GM12878 (cell line): Measurements from ENCODE around the gene ERN1. TPM values are rescaled to one million over a fixed set of nuclear protein-coding genes. Genes with fewer than 3 reads are reported as not detected.

Experiments used
- ATAC-seq: fragments of 200-7000 bp; cut with Tn5 transposase; 3 replicates; pipeline ENCODE4 v1.9.1; 2020; ENCODE audit warnings: mild to moderate bottlenecking, moderate library complexity
- BruUV-seq: library from RNA; stranded (reverse); fragments of 400-500 nt; replicated peaks from 2 replicates; lab custom pipeline; 2021; lab: Mats Ljungman, UMichigan
- CTCF ChIA-PET: fragments of 300-600 bp; sonication (Branson Sonifier 250); formaldehyde crosslinking; extraction: SDS; loops from one replicate; lab custom pipeline; 2021; ENCODE audit warnings: inconsistent platforms; lab: Yijun Ruan, JAX
- POLR2A ChIA-PET: fragments of 350-600 bp; formaldehyde crosslinking; extraction: SDS; loops from one replicate; lab custom pipeline; 2021; ENCODE audit warnings: inconsistent platforms; lab: Charles Lee
- RAD21 ChIA-PET: fragments of 300-600 bp; sonication (Branson Sonifier 250); formaldehyde crosslinking; loops from one replicate; lab custom pipeline; 2023; ENCODE audit warnings: antibody characterized with exemption; ENCODE audit not compliant: unreplicated experiment; lab: Charles Lee
- SMC1A ChIA-PET: fragments of 300-600 bp; sonication (Branson Sonifier 250); formaldehyde crosslinking; loops from one replicate; lab custom pipeline; 2023; ENCODE audit not compliant: unreplicated experiment, uncharacterized antibody; lab: Charles Lee
- DNase-seq: peaks from one replicate; pipeline ENCODE4 v3.0.0-alpha.2; 2011; ENCODE audit warnings: low read depth, low spot score
- FAIRE-seq: peaks from 3 replicates; lab custom pipeline; 2011; peaks lifted over from hg19 to GRCh38; lab: Jason Lieb, UNC
- H2AFZ ChIP-seq: 2 replicates; pipeline ENCODE4 v1.6.0; 2011; ENCODE audit warnings: low read depth, low read length, control low read depth; ENCODE audit not compliant: control insufficient read depth
- H3K27ac ChIP-seq: 2 replicates; pipeline ENCODE4 v1.5.1; 2011; ENCODE audit warnings: control low read depth; ENCODE audit not compliant: control insufficient read depth, insufficient read depth
- H3K27me3 ChIP-seq, 2 experiments: replicated peaks in 1 of 2; 2 replicates each; pipeline versions ENCODE4 v1.6.0 to v1.6.1; 2011; ENCODE audit warnings: low read length in 1 of 2; ENCODE audit not compliant: control insufficient read depth in 2 of 2, insufficient read depth in 2 of 2
- H3K36me3 ChIP-seq, 2 experiments: 2 replicates each; pipeline ENCODE4 v1.5.1; 2011; ENCODE audit warnings: low read length in 1 of 2; ENCODE audit not compliant: control insufficient read depth in 2 of 2, insufficient read depth in 2 of 2
- H3K4me1 ChIP-seq: 2 replicates; pipeline ENCODE4 v1.6.1; 2011; ENCODE audit warnings: mild to moderate bottlenecking, low read length, moderate library complexity, mixed read lengths; ENCODE audit not compliant: control insufficient read depth, insufficient read depth
- H3K4me2 ChIP-seq: 2 replicates; pipeline ENCODE4 v1.6.0; 2011; ENCODE audit warnings: control low read depth; ENCODE audit not compliant: control insufficient read depth, insufficient read depth
- H3K4me3 ChIP-seq: fragments of 200-600 bp; sonication (generic); 2 replicates; pipeline ENCODE4 v1.5.1; 2016
- H3K79me2 ChIP-seq: 2 replicates; pipeline ENCODE4 v1.6.0; 2011; ENCODE audit warnings: low read length; ENCODE audit not compliant: control insufficient read depth, insufficient read depth
- H3K9ac ChIP-seq: 2 replicates; pipeline ENCODE4 v1.8.0; 2011; ENCODE audit warnings: low read length, control low read depth, mixed read lengths; ENCODE audit not compliant: control insufficient read depth, insufficient read depth
- H3K9me3 ChIP-seq: replicated peaks from 3 replicates; pipeline ENCODE4 v1.5.1; 2011; ENCODE audit warnings: mild to moderate bottlenecking, low read length; ENCODE audit not compliant: control insufficient read depth, insufficient read depth
- H4K20me1 ChIP-seq: 2 replicates; pipeline ENCODE4 v1.6.0; 2011; ENCODE audit not compliant: control insufficient read depth, insufficient read depth
- BMI1 ChIP-seq: fragments of 450-650 bp; IDR thresholded peaks from 2 replicates; pipeline ENCODE4 v1.6.1; 2016; ENCODE audit warnings: mild to moderate bottlenecking, moderate library complexity, borderline replicate concordance
- CREB1 ChIP-seq: IDR thresholded peaks from 2 replicates; pipeline ENCODE4 v1.6.1; 2012; ENCODE audit warnings: low read depth, mild to moderate bottlenecking, inconsistent platforms
- CREM ChIP-seq: IDR thresholded peaks from 2 replicates; pipeline ENCODE4 v1.6.1; 2014; ENCODE audit warnings: antibody characterized with exemption, low read depth
- FOXK2 ChIP-seq: fragments of 450-650 bp; IDR thresholded peaks from 2 replicates; pipeline ENCODE4 v1.6.1; 2017; ENCODE audit warnings: mild to moderate bottlenecking, moderate library complexity
- NFYB ChIP-seq: IDR thresholded peaks from 2 replicates; pipeline ENCODE4 v1.6.1; 2011; ENCODE audit warnings: low read depth, mild to moderate bottlenecking, low read length, improper control_type of control experiment, moderate library complexity; ENCODE audit not compliant: insufficient read depth
- POLR2AphosphoS2 ChIP-seq: IDR thresholded peaks from 2 replicates; pipeline ENCODE4 v1.6.1; 2011; ENCODE audit warnings: low read depth, mild to moderate bottlenecking, low read length, improper control_type of control experiment, moderate library complexity
- SMAD5 ChIP-seq: IDR thresholded peaks from 2 replicates; pipeline ENCODE4 v1.6.1; 2016; ENCODE audit warnings: antibody characterized with exemption, low read depth
- SPI1 ChIP-seq: IDR thresholded peaks from 2 replicates; pipeline ENCODE4 v1.6.1; 2011; ENCODE audit warnings: low read depth, mild to moderate bottlenecking, low read length, moderate library complexity, borderline replicate concordance; ENCODE audit not compliant: insufficient read depth
- STAT3 ChIP-seq: IDR thresholded peaks from 2 replicates; pipeline ENCODE4 v1.6.1; 2011; ENCODE audit warnings: low read depth, low read length, improper control_type of control experiment
- TAF1 ChIP-seq: IDR thresholded peaks from 2 replicates; pipeline ENCODE4 v1.6.1; 2011; ENCODE audit warnings: mild to moderate bottlenecking, low read depth, low read length, borderline replicate concordance
- TCF12 ChIP-seq: IDR thresholded peaks from 2 replicates; pipeline ENCODE4 v1.6.1; 2011; ENCODE audit warnings: low read depth, mild to moderate bottlenecking, low read length
- TCF3 ChIP-seq: IDR thresholded peaks from 2 replicates; pipeline ENCODE4 v1.6.1; 2012; ENCODE audit warnings: low read depth, mild to moderate bottlenecking, low read length, borderline replicate concordance; ENCODE audit not compliant: insufficient read depth
- WGBS: methylation state at CpG from one replicate; pipeline ENCODE4 v1.1.6; 2016; ENCODE audit warnings: low lambda C conversion rate; ENCODE audit not compliant: insufficient replicate concordance, insufficient coverage; ENCODE audit errors: missing lambda C conversion rate; 5-methylcytosine and 5-hydroxymethylcytosine counted together
- in situ Hi-C: fragments of 300-500 bp; cut with MboI; formaldehyde crosslinking; loops from 9 replicates; pipeline ENCODE4 v1.14.3; 2018; ENCODE audit warnings: mixed read lengths
- intact Hi-C: fragments of 100-400 bp; cut with micrococcal nuclease; formaldehyde crosslinking; loops from one replicate; pipeline ENCODE4 v1.14.2; 2022; ENCODE audit not compliant: unreplicated experiment
- polyA plus RNA-seq, 11 experiments: library from polyadenylated mRNA; depleted of rRNA in 4 of 11; unstranded in 6 of 11; stranded (reverse) in 5 of 11; fragments of >200 nt; fragmentation: Nextera tagmentation in 4 of 11; fragmentation: Illumina TruSeq in 1 of 11; extraction: Ambion mirVana in 4 of 11; extraction: Trizol in 1 of 11; gene quantifications; 1 replicate in 1 of 11; 2 replicates in 10 of 11; pipeline versions ENCODE4 v1.2.1 to v1.2.3, GENCODE V29; 2011 to 2016; ENCODE audit warnings: inconsistent platforms in 2 of 11, missing spikeins in 2 of 11, low read depth in 1 of 11
- total RNA-seq, 4 experiments: library from RNA; depleted of rRNA in 3 of 4; stranded (reverse); fragments of >200 nt in 3 of 4; fragmentation: Illumina TruSeq in 1 of 4; extraction: Trizol in 1 of 4; gene quantifications; 2 replicates each; pipeline versions ENCODE4 v1.2.1 to v1.2.3, GENCODE V29; 2013 to 2021
- TF ChIP-seq, protein P1 (sequence below): IDR thresholded peaks from 2 replicates; pipeline ENCODE4 v1.6.1; 2012; ENCODE audit warnings: low read depth, low read length, improper control_type of control experiment
- TF ChIP-seq, protein P2 (sequence below): fragments of 450-650 bp; IDR thresholded peaks from 2 replicates; pipeline ENCODE4 v1.6.1; 2017; ENCODE audit warnings: antibody characterized with exemption, mild to moderate bottlenecking, moderate library complexity
- TF ChIP-seq, protein P3 (sequence below), 3 experiments: IDR thresholded peaks in 2 of 3; conservative IDR thresholded peaks in 1 of 3; 2 replicates each; pipeline ENCODE4 v1.5.1; 2011; ENCODE audit warnings: low read depth in 3 of 3, low read length in 3 of 3, mild to moderate bottlenecking in 3 of 3, control low read depth in 2 of 3, moderate library complexity in 2 of 3, inconsistent platforms in 1 of 3, mixed read lengths in 1 of 3; ENCODE audit not compliant: control insufficient read depth in 2 of 3, insufficient read depth in 1 of 3; ENCODE audit errors: extremely low read depth in 1 of 3
- TF ChIP-seq, protein P4 (sequence below): fragments of 450-650 bp; IDR thresholded peaks from 2 replicates; pipeline ENCODE4 v1.6.1; 2017; ENCODE audit warnings: borderline replicate concordance

ERN1 gene
- total and polyA plus RNA-seq, 10 of the 15 experiments (the other 5 are each of a cell fraction or from before 2014, with no cell fraction given): 2.6 to 19.2 (median 7.6) TPM

DNA sequence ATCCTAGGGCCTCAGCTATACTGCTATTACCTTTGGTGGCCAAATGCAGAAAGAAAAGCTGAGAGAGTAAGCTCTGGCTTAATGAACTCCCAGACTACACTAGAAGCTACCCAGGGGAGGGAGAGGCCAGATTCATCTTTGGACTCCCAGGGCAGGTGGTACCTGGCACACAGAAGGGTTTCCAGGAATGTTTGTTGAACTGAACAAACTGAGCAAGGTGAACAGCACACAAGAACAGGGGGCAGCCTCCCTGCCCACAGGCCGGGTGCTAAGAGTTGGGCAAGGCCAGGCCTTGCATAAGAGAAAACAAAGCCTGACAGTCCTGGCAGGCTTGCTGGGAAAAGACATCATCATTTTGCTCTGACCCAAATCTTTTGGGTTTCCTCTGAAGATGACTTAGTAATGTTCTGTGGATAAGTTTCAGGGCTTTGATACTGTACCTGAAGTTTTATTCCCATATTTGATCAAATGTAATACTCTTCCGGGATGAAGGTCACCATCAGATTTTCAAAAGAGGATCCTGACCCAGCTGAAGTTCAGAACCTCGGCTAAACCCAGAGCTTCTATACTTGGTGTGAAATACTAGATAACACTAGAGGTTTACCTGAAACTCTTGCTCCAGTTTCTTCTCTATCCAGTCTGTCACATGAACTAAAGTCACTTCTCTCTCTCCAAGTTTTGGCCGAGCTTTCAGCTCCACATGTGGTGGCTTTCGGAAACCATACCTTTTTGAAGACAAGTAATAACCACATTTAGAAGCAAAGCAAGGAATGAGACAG is 20.5 kb upstream of the ERN1 start:
- Histone ChIP-seq H3K27ac (no peak overlapping the region), H3K4me1 (peaks cover 3% of the 10 kb centered on the region; the same call in 1 of the 2 replicates), H3K27me3 (no peaks in the 10 kb centered on the region), H3K4me3 (no peak overlapping the region), H3K4me2 (no peak overlapping the region), H3K79me2 (peaks cover 20% of the 10 kb centered on the region), H3K9ac (no peak overlapping the region), H4K20me1 (no peaks in the 10 kb centered on the region)
- RAD21 ChIA-PET: interaction anchor here (1.3 to 3.9 kb wide), 2 partner anchors 129 to 132 kb away, joined by 4 to 20 read pairs; no protein-coding TSS in a partner anchor
- in situ Hi-C loops: no loop called here
- FAIRE-seq: no peak
- no peak for ATAC-seq
- POLR2A ChIA-PET: interaction anchor here (0.5 to 1.2 kb wide), 4 partner anchors 9 to 228 kb away, joined by 3 to 6 read pairs (median 4); no protein-coding TSS in a partner anchor
- WGBS: 80% methylated on average over 4 of the region's 5 CpGs
- no peak for TF ChIP-seq POLR2AphosphoS2
- no peak for TF ChIP-seq FOXK2
- TF ChIP-seq SPI1: no peak
- TF ChIP-seq, protein P1, sequence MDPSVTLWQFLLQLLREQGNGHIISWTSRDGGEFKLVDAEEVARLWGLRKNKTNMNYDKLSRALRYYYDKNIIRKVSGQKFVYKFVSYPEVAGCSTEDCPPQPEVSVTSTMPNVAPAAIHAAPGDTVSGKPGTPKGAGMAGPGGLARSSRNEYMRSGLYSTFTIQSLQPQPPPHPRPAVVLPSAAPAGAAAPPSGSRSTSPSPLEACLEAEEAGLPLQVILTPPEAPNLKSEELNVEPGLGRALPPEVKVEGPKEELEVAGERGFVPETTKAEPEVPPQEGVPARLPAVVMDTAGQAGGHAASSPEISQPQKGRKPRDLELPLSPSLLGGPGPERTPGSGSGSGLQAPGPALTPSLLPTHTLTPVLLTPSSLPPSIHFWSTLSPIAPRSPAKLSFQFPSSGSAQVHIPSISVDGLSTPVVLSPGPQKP: no peak
- TF ChIP-seq, protein P2, sequence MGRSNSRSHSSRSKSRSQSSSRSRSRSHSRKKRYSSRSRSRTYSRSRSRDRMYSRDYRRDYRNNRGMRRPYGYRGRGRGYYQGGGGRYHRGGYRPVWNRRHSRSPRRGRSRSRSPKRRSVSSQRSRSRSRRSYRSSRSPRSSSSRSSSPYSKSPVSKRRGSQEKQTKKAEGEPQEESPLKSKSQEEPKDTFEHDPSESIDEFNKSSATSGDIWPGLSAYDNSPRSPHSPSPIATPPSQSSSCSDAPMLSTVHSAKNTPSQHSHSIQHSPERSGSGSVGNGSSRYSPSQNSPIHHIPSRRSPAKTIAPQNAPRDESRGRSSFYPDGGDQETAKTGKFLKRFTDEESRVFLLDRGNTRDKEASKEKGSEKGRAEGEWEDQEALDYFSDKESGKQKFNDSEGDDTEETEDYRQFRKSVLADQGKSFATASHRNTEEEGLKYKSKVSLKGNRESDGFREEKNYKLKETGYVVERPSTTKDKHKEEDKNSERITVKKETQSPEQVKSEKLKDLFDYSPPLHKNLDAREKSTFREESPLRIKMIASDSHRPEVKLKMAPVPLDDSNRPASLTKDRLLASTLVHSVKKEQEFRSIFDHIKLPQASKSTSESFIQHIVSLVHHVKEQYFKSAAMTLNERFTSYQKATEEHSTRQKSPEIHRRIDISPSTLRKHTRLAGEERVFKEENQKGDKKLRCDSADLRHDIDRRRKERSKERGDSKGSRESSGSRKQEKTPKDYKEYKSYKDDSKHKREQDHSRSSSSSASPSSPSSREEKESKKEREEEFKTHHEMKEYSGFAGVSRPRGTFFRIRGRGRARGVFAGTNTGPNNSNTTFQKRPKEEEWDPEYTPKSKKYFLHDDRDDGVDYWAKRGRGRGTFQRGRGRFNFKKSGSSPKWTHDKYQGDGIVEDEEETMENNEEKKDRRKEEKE: no peak
- no peak for TF ChIP-seq BMI1
- no peak for TF ChIP-seq SMAD5
- TF ChIP-seq, protein P3, sequence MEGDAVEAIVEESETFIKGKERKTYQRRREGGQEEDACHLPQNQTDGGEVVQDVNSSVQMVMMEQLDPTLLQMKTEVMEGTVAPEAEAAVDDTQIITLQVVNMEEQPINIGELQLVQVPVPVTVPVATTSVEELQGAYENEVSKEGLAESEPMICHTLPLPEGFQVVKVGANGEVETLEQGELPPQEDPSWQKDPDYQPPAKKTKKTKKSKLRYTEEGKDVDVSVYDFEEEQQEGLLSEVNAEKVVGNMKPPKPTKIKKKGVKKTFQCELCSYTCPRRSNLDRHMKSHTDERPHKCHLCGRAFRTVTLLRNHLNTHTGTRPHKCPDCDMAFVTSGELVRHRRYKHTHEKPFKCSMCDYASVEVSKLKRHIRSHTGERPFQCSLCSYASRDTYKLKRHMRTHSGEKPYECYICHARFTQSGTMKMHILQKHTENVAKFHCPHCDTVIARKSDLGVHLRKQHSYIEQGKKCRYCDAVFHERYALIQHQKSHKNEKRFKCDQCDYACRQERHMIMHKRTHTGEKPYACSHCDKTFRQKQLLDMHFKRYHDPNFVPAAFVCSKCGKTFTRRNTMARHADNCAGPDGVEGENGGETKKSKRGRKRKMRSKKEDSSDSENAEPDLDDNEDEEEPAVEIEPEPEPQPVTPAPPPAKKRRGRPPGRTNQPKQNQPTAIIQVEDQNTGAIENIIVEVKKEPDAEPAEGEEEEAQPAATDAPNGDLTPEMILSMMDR (IDR thresholded peaks at IDR 0.05 in 2 of 3, conservative IDR thresholded peaks at IDR 0.05 in 1 of 3; ENCODE audit: control insufficient read depth in 2 of 3, extremely low read depth in 1 of 3, insufficient read depth in 1 of 3, low read depth in 3 of 3, low read length in 3 of 3): no peak
- no peak for TF ChIP-seq TCF12
- TF ChIP-seq TCF3: no peak
- TF ChIP-seq, protein P4, sequence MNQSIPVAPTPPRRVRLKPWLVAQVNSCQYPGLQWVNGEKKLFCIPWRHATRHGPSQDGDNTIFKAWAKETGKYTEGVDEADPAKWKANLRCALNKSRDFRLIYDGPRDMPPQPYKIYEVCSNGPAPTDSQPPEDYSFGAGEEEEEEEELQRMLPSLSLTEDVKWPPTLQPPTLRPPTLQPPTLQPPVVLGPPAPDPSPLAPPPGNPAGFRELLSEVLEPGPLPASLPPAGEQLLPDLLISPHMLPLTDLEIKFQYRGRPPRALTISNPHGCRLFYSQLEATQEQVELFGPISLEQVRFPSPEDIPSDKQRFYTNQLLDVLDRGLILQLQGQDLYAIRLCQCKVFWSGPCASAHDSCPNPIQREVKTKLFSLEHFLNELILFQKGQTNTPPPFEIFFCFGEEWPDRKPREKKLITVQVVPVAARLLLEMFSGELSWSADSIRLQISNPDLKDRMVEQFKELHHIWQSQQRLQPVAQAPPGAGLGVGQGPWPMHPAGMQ: no peak
- no peak for TF ChIP-seq CREM
- TF ChIP-seq NFYB: no peak
- TF ChIP-seq STAT3: no peak
- no peak for TF ChIP-seq CREB1
- no peak for TF ChIP-seq TAF1
- TF ChIP-seq, all 136 proteins: peak for 0
- Histone ChIP-seq H3K36me3 (peaks cover 3 to 12% of the 10 kb centered on the region in 2 experiments), H3K9me3 (no peaks in the 10 kb centered on the region), H2AFZ (no peak overlapping the region)
- no peak for DNase-seq
- ChIA-PET CTCF (interaction anchor here (0.7 to 3.9 kb wide), 3 partner anchors 120 to 231 kb away, joined by 3 to 30 read pairs (median 3); no protein-coding TSS in a partner anchor), SMC1A (interaction anchor here (1.0 to 3.5 kb wide), 5 partner anchors 9 to 132 kb away, joined by 3 to 20 read pairs (median 4); no protein-coding TSS in a partner anchor)
- intact Hi-C loops: no loop called here
- no TSS peak for BruUV-seq
